ENCODE measurements around the gene SLC4A3. TPM values are rescaled to one million over a fixed set of nuclear protein-coding genes. Genes with fewer than 3 reads are reported as not detected.

Gene SLC4A3
- total and polyA plus RNA-seq, 2 donors (not counting 3 experiments of a cell fraction or from before 2014, with no cell fraction given): 0.29 to 0.35 TPM

DNA sequence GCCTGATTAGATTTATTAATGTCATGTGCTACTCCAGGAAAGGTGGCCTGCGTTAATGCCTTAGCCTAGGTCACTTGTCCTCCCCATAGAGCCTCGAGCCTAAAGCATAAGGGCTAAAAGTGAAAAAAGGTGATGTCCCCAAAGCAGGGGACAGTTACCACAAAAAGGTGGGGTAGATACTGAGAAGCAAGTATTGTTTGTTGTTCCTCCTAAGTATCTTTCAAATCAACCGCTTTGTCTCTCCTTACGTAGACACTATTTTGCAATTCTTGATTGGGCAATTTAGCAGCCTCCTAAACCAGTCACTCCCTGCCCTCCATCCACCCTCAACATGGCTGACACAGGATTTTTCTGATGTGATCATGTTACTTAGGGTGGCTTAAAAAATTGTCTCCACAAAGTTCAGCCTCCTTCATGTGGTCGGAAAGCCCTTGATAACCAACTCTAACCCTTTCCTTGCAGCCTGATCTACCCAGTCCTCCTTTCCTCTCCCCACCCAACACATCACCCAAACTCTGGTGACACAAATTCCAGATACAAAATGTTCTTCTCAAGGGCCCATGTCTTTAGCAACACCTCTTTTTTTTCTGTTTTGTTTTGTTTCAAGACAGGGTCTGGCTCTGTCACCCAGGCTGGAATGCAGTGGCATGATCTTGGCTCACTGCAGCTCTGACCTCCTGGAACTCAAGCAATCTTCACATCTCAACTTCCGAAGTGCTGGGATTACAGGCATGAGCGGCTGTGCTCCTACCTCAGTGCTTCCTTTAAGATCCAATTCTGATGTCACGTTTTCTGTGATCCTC, 48.4 kb upstream of the SLC4A3 start:
- Histone ChIP-seq H3K4me3 (replicated peaks in 1 of 3; ENCODE audit: insufficient read depth in 1 of 3, low read depth in 1 of 3, low read length in 3 of 3) (no peak overlapping the region), H3K36me3 (ENCODE audit: control insufficient read depth in 2 of 2, extremely low read depth in 1 of 2, insufficient read depth in 2 of 2, low read length in 2 of 2) (no peaks in the 10 kb centered on the region), H2AFZ (ENCODE audit: low read depth, low read length) (no peak overlapping the region), H4K20me1 (replicated peaks; ENCODE audit: control insufficient read depth, extremely low read depth, insufficient read depth, low read length) (no peaks in the 10 kb centered on the region), H3K9me3 (replicated peaks; ENCODE audit: control insufficient read depth, insufficient read depth, low read length) (no peaks in the 10 kb centered on the region), H3K79me2 (ENCODE audit: control insufficient read depth, insufficient read depth, low read length) (no peaks in the 10 kb centered on the region), H3K9me1 (replicated peaks; ENCODE audit: control insufficient read depth, extremely low read depth, insufficient read depth, low read length) (no peaks in the 10 kb centered on the region), H3K27me3 (ENCODE audit: control insufficient read depth in 2 of 2, insufficient read depth in 2 of 2, low read length in 2 of 2) (peaks cover 10 to 24% of the 10 kb centered on the region in 2 experiments), H3K4me2 (ENCODE audit: insufficient read depth, low read length) (no peak overlapping the region), H3K27ac (ENCODE audit: insufficient read depth, low read depth, low read length) (no peak overlapping the region), H3K9ac (replicated peaks; ENCODE audit: extremely low read depth, insufficient read depth, low read length) (no peak overlapping the region), H3K4me1 (ENCODE audit: control insufficient read depth, extremely low read depth, insufficient read depth, low read length) (no peaks in the 10 kb centered on the region)
- FAIRE-seq: no peak
- dilution Hi-C loops (cut with MboI; ENCODE audit: extremely low pct_ligation_motif_present, low sequenced_read_pairs) (no loop called here), intact Hi-C loops (cut with micrococcal nuclease) (no loop called here)
- BruUV-seq (replicated peaks): no TSS peak
- no peak for DNase-seq (ENCODE audit: low read depth, low spot score)
- ChIA-PET CTCF (interaction anchor here (0.6 to 0.9 kb wide), 2 partner anchors 17 to 19 kb away, joined by 3 read pairs; no protein-coding TSS in a partner anchor), POLR2A (no interaction called here)
- TF ChIP-seq EZH2 (IDR thresholded peaks at IDR 0.05; ENCODE audit: borderline replicate concordance, low read depth, low read length, severe bottlenecking) (no peak), JUN (IDR thresholded peaks at IDR 0.05; ENCODE audit: borderline replicate concordance, insufficient read depth, insufficient read length, low read depth) (no peak), GATA2 (IDR thresholded peaks at IDR 0.05; ENCODE audit: insufficient read depth, insufficient read length, low read depth, low read length) (no peak), POLR2A (IDR thresholded peaks at IDR 0.05; ENCODE audit: low read depth, low read length) (no peak), FOS (IDR thresholded peaks at IDR 0.05; ENCODE audit: borderline replicate concordance, insufficient read depth, low read length) (no peak), MYC (IDR thresholded peaks at IDR 0.05; ENCODE audit: low read depth, low read length) (no peak), POLR2AphosphoS5 (IDR thresholded peaks at IDR 0.05; ENCODE audit: insufficient read depth, low read depth, low read length) (no peak)
- TF ChIP-seq, protein P1, sequence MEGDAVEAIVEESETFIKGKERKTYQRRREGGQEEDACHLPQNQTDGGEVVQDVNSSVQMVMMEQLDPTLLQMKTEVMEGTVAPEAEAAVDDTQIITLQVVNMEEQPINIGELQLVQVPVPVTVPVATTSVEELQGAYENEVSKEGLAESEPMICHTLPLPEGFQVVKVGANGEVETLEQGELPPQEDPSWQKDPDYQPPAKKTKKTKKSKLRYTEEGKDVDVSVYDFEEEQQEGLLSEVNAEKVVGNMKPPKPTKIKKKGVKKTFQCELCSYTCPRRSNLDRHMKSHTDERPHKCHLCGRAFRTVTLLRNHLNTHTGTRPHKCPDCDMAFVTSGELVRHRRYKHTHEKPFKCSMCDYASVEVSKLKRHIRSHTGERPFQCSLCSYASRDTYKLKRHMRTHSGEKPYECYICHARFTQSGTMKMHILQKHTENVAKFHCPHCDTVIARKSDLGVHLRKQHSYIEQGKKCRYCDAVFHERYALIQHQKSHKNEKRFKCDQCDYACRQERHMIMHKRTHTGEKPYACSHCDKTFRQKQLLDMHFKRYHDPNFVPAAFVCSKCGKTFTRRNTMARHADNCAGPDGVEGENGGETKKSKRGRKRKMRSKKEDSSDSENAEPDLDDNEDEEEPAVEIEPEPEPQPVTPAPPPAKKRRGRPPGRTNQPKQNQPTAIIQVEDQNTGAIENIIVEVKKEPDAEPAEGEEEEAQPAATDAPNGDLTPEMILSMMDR (IDR thresholded peaks at IDR 0.05; ENCODE audit: extremely low read depth in 1 of 2, insufficient read depth in 1 of 2, low read depth in 1 of 2, low read length in 2 of 2): no peak
- TF ChIP-seq, protein P2, sequence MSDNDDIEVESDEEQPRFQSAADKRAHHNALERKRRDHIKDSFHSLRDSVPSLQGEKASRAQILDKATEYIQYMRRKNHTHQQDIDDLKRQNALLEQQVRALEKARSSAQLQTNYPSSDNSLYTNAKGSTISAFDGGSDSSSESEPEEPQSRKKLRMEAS (IDR thresholded peaks at IDR 0.05; ENCODE audit: insufficient read depth, insufficient read length): no peak
